NCI-H1417 (cell line): Measurements from ENCODE around the gene NELFB.

Source experiments
- DNase-seq, 3 experiments: peaks; one replicate each; lab custom pipeline; 2025; lab: John Stamatoyannopoulos, UW

NELFB gene

DNA sequence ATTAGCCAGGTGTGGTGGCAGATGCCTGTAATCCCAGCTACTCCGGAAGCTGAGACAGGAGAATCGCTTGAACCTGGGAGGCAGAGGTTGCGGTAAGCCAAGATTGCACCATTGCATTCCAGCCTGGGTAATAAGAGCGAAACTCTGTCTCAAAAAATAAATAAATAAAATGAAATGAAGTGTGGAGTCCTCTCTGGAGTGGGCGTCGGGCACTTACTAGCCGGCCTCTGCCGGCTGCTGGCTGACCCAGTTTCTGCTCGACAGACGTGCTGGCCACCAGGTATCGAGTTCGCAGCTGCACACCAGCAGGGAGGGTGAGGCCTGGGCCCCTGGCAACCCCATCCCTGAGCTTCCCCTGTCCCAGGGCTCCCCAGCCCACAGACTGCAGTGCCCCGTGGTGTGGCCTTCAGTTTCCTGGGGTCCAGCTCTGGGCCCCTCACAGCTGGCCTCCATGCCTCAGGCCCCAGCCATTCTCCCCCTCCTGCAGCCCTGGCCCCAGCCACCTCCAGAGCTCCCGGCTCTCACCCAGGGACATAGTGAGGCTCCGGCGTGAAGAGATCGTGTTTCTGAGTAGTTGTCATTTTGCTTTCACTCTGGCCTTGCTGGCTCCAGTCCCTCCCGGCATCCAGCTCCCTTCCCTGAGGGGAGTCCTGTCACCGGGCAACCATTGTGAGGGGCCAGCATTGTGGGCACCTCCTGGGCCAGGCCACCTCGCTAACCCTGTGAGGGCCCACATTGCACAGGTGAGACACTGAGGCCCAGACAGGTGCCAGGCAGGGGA is 7.8 kb upstream of the NELFB start:
- DNase-seq: peak in 1 of 3 experiments; percentile 22

DNA sequence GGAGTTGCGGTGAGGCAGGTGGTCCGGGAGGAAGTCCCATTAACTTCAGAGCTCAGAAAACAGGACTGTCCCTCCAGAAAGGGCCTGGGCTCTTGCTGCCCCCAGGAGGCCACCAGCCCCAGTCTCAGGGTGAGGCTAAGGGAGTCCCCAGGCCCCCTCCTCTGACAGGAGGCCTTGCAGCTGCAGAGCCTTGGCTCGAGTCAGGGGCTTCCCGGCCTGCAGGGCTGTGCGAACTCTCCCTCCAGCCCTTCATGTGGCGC is 7.3 kb upstream of the NELFB start:
- DNase-seq: no peak

DNA sequence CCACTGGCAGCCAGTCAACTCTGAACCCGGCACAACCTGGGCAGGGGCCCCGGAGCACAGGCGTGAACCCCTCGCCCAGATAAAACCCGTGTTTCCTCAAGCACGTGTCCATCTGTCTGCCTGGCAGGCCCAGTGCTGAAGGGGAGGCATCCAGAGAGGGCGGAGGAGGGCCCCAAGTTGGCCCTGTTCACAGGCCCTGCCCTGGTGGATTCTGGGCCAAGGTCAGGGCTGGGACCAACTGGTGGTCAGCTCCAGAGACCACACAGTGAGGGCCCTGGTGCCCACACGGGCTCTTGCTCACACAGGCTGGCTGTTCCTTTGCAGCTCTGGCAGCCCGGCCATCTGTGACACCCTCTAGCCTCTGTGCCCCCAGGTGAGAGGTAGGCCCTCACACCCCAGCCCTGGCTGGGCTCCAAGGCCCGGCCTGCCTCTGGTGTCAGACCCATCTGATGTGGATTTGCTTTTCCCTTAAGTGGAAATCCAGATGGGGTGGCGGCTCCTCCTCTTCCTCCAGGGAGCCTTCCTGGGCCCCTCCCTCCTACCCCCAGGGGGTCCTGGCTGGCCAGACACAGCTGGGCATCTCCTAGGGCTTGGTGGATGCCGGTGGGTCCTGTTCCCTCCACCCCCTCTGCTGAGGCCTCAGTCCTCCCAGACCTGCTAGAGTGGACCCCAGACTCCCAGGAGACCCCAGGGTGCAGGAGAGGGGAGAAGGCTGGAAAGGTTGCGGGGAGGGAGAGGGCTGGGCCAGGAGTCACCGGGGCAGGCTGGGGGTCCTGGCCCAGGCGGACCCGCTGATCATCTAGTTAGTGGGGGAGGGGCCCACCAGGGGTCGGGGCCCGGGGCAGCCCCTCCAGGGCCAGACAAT is 4.6 kb upstream of the NELFB start:
- no peak for DNase-seq

DNA sequence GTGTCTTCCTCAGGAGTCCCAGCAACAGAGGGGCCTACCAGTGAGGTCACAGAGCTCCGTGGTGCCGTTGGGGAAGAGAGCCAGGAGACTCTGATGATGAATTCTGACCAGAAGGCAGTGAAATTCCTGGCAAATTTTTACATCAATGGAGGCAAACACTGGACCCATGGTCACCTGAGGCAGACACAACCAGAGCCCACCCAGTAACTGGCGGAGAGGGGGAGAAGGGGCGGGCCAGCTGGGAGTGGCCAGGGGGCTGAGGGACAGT is 4.0 kb upstream of the NELFB start, which contains the start of gene STPG3:
TSS of gene STPG3 (plus strand) at position 93 of the 268 bp plus-strand sequence. CDS start at position 94, 1 bp downstream.
- no peak for DNase-seq

DNA sequence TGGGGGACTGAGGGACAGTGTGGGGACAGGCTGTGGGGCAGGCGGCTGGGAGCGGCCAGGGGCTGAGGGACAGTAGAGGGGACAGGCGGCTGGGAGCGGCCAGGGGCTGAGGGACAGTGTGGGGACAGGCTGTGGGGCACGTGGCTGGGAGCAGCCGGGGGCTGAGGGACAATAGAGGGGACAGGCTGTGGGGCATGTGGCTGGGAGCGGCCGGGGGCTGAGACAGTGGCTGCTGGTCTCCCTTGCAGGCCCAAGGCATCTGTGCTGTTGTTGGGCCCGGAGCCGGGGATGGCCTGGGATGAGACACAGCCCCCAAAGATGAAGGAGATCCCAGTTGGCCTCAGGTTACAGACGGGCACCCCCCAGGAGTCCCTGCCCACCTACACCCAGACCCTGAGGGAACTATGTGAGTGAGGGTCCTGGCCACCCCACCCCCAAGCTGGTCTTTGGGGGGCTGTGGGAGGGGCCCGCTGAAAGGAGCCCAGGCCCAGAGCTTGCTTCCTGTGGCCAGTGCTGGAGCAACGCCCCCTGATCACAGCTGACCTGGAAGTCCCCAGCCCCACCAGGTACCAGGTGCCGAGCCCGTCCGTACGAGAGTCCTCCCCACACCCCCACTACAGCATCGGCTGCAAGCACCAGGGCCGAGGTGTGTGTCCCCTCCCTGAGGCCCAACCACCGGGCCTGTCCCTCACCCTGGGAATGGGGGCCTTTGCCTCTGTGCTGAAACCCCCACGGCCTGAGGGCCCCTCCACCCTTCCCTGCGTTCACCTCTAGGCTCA is 3.4 kb upstream of the NELFB start:
- DNase-seq: no peak

DNA sequence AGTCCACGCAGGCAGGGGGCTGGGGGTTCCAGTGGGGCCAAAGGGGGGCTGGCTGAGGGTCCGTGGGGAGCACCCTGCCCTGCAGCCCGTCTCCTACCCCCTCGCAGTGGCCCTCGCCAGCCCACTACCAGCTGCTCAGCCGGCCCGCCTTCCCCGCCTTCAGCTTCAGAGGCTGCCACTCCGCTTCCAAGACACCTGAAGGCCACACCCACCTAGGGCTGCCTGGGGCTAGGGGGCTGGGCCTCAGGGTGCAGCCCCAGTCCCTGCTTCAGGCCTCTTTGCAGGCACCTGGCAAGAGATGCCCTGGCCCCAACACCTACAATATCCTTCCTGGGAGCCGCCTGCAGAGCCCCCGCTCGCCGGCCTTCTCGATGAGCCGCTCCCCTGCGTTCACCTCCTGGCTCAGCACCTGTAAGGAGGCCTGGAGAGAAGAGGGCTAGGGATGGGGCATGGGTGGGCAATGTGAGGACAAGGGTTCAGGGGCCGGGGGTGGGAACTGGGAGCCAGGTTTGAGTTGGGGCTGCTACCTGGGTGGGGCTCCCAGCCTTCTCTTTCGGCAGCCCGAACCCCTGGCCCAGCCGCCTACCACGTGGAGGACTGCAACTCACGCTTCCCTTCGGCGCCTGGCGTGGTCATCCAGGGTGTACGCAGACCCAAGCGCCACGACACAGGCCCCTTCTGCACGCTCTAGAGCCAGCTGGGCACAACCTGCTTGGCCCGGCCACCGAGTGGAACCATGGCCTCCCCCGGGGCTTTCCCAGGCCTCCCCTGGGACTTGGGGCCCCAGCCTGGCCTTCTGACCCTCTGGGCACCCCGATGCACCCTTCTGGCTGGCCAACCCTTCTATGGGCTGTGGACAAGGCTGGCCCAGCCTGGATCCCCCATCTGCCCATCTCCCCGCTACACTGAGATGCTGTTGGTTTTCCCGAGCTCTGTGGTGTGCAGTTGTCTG is 2.3 kb upstream of the NELFB start:
- peak; percentile 13 to 31 (median 30) for DNase-seq

DNA sequence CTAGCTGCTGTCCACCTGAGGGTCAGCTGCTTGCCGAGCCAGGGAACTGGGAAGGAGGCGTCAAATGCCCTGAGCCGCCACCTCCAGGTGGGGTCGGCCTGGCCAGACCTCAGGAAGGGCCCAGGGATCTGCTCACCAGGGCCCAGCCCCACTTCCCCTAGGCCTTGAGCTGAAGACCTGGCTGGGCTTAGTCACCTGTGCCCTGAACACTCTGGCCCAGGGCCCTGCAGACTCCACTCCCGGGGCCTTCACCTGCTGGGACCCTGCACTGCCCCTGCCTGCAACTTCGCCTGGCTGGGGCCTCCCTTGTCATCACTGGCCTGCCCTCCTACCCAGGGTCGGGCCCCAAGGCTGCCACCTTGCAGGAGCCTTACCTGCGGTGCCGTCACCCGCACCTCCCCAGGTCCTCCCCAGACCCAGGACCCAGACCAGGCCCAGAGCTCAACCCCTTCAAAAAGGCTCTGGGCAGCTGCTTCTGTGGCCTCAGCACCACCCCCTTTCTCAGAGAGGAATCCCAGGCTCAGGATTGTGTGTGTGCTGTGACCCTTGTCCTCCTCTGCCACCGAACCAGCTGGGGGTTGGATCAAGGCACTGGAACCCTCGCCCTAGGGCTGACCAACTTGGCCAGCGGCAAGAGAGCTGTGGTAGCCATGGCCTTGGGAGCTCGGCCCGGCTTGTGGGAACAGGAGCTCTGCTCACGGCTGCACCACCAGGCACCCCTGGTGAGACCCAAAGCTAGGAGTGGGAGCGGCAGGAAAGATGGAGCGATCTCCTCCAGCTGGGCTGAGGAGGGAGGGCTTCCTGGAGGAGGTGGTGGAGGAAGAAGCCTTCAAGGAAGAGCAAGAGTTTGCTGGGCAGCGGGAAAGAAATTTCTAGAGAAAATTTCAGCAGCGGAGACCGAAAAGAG is 1.2 kb upstream of the NELFB start:
- DNase-seq: peak in 2 of 3 experiments; percentile 54 to 60

DNA sequence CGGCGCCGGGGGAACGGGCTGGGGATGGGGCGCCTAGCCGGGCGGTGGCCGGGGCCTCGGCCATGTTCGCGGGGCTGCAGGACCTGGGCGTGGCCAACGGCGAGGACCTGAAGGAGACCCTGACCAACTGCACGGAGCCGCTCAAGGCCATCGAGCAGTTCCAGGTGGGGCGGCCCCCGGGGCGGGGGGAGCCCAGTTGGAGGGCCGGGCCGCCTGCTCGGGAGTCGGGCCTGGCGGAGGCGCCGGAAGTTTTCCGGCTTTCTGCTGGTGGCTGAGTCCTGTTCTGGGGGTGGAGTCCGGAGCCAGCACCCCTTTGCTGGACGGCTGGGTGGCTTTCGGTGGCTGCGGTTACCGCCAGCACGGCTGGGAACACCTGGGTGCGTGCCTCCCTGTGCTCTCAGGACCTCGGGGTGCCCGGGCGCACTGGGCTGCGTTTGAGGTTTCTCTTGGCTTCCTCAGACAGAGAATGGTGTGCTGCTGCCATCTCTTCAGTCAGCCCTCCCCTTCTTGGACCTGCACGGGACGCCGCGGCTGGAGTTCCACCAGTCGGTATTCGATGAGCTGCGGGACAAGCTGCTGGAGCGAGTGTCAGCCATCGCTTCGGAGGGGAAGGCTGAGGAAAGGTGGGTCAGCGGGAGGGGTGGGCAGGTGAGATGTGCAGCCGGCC is 454 bp downstream of the NELFB start:
- peak in 1 of 3 experiments; percentile 80 for DNase-seq

DNA sequence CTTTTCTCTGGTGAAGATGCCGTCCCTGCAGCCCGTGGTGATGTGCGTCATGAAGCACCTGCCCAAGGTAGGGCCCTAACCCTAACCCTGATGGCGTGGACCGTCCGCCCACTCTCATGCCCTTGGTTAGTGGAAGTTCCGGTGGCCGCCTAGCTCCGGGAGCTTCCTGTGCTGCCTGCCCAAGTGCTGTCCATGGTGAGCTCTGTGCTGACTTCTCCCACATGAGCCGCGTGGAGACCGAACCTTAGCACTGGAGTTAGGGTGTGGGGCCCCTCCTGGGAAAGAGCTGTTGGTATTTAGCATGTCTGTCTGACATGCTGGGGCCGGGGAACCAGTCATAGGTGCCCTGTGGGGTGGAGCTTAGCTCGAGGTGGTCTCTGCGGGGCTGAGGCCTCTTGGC is 1.2 kb downstream of the NELFB start:
- no peak for DNase-seq

DNA sequence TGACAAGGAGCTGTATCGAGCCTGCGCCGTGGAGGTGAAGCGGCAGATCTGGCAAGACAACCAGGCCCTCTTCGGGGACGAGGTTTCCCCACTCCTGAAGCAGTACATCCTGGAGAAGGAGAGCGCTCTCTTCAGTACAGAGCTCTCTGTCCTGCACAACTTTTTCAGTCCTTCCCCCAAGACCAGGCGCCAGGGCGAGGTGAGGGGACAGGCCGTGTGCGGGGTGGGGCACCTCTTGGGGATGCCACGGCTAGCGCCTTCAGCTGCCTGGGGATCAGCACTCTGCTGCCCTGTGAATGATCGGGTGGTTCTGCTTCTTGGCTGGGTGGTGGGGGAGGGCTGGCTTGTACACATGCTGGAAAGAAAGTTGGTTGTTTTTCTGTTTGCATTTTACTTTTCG is 1.7 kb downstream of the NELFB start:
- no peak for DNase-seq

DNA sequence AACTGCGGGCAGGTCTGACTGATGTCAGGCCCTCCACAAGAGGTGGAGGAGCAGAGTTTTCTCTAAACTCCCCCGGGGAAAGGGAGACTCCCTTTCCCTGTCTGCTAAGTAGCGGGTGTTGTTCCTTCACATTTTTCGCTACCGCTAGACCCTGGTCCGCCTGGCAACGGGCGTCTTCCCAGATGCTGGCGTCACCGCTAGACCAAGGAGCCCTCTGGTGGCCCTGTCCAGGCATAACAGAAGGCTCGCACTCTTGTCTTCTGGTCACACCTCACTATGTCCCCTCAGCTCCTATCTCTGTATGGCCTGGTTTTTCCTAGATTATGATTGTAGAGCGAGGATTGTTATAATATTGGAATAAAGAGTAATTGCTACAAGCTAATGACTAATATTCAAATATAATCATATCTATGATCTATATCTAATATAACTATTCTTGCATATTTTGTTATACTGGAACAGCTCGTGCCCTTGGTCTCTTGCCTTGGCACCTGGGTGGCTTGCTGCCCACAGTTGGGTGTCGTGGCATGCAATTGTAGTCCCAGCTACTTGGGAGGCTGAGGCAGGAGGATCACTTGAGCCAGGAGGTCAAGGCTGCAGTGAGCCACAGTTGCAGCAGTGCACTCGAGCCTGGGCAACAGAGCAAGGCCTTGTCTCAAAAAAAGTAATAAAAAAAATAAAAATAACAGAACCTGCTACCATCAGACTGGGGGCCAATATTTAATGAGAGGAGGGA is 7.2 kb downstream of the NELFB start:
- peak in 2 of 3 experiments; percentile 17 to 53 for DNase-seq

DNA sequence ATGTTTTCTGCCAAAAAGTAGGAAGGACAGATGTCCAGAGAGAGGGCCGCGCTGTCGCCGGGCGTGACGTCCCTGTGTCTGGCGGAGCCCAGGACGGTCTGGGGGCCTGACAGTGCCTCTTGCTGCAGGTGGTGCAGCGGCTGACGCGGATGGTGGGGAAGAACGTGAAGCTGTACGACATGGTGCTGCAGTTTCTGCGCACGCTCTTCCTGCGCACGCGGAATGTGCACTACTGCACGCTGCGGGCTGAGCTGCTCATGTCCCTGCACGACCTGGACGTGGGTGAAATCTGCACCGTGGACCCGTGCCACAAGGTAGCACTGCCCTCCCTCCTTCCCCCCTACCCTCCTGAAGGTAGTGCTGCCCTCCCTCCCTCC is 7.8 kb downstream of the NELFB start:
- DNase-seq: no peak

DNA sequence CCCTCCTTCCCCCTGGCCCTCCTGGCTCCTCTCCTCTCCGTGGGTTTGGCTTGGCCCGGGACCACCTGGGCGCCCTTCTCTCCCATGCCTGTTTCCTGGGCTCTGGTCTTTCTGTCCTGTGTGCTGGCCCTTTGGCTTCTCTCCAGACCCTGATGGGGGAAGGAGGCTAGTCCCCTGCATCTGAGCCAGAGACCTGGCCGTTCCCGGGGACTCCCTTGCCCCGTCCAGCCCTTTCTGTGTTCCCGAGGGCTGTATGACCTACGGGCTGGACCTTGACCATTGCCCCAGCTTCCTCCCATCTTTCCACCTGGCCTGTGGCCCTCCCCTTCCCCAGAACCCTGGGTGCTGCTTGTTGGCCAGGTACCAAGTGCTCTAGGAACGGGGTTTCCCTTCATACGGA is 8.4 kb downstream of the NELFB start:
- DNase-seq: no peak

DNA sequence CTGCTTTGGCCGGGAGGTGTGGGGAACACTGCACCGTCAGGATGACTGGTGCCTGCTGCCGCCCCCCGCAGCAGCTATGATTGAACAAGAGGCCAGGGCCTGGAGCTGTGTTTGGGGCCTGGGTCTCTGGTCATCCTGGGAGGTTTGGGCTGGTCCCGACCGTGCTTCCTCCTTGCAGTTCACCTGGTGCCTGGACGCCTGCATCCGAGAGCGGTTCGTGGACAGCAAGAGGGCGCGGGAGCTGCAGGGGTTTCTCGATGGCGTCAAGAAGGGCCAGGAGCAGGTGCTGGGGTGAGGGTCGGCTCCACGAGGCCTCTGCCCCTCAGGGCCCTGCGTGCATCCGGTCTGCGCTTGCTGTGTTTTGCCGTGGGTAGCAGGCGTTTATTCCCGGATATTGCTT is 8.9 kb downstream of the NELFB start:
- DNase-seq: no peak

DNA sequence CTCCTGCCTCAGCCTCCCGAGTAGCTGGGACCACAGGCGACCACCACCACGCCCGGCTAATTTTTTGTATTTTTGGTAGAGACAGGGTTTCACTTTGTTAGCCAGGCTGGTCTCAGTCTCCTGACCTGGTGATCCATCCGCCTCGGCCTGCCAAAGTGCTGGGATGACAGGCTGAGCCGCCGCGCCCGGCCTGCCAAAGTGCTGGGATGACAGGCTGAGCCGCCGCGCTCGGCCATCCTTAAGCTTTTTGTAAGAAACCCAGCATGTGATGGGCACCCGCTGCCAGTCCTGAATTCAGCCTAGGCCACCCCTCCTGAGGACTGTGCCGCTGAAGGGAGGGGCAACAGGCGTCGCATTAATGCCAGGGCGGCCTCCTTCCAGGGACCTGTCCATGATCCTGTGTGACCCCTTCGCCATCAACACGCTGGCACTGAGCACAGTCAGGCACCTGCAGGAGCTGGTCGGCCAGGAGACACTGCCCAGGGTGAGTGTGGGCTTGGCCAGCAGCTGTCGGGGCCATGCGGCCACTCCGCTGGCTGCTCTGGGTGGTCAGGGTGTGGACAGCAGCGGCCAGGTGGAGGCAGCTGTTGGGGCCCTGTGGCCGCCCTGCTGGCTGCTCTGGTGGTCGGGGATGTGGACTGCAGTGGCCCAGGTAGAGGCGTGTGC is 10.5 kb downstream of the NELFB start:
- no peak for DNase-seq

DNA sequence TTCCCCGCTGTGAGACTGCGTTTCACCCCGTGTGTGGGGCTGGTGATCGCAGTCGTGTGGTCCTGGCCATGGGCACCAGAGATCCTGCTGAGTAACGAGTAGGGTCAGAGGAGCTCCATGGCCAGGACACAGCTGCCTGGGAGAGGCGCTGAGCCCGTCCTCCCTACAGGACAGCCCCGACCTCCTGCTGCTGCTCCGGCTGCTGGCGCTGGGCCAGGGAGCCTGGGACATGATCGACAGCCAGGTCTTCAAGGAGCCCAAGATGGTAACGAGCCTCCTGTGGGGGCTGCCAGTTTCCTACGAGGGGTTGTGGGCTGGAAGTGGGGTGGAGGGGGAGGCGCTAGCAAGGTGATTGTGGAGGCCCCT is 11.0 kb downstream of the NELFB start:
- no peak for DNase-seq

DNA sequence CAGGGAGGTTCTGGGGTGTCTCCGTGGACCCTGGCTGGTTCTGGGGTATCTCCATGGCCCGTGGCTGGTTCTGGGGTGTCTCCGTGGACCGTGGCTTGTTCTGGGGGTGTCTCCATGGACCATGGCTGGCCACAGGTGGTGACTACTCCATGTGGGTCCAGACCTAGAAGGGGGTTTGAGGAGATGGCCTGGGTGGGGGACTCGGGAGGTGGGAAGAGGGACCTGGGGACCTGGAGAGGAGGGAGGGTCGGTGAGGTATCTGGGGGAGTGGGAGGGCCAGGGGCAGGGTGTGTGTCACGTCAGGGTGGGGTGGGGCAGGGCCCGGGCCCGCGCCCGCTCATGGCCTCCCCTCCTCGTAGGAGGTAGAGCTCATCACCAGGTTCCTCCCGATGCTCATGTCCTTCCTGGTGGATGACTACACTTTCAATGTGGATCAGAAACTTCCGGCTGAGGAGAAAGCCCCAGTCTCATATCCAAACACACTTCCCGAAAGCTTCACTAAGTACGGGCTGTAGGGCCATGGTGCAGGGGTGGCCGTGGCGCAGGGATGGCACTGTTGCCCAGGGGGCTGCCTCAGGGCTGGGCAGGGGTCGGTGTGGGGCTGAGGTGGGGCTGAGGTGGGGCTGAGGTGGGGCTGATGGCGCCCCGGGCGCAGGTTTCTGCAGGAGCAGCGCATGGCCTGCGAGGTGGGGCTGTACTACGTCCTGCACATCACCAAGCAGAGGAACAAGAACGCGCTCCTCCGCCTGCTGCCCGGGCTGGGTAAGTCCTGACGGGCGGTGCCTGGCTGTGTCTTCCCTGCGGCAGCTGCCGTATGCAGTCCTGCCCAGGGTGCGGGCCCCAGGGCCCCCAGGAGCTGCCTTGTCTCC is 11.7 kb downstream of the NELFB start:
- DNase-seq: no peak

DNA sequence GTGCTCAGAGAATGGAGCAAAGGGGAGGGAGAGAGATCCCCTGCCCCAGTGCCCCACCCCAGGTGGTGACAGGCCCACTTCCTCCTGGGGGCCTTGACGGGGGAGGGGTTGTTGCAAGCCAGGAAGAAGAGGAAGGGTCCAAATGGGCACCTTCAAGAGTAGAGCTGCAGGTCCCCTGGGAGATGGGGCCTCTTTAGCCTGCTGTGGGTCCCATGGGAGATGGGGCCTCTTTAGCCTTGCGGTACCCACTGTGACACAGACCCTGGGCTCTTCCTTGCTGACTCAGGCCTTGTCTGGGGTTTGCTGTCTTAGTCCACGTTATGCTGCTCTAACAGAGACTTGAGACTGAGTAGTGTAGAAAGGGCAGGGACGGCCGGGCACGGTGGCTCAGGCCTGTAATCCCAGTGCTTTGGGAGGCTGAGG is 12.8 kb downstream of the NELFB start:
- no peak for DNase-seq
